K562 (cell line): ENCODE results near the gene FLT1. TPM values are rescaled to one million over a fixed set of nuclear protein-coding genes. Genes with fewer than 3 reads are reported as not detected.

Experiments
- ARID1B ChIP-seq: fragments of 450-650 bp; IDR thresholded peaks from 2 replicates; pipeline ENCODE4 v1.6.1; 2016; ENCODE audit warnings: antibody characterized with exemption, mild to moderate bottlenecking, inconsistent platforms
- BRCA1 ChIP-seq, 2 experiments: fragments of 450-650 bp in 1 of 2; sonication (generic) in 1 of 2; formaldehyde crosslinking in 1 of 2; IDR thresholded peaks; 2 replicates each; pipeline versions ENCODE4 v1.5.0 to v1.6.1; 2017 to 2020; ENCODE audit warnings: mild to moderate bottlenecking in 1 of 2, missing genetic modification reagents in 1 of 2
- DACH1 ChIP-seq: fragments of 450-650 bp; IDR thresholded peaks from 2 replicates; pipeline ENCODE4 v1.6.1; 2018; ENCODE audit not compliant: partially characterized antibody
- ELF1 ChIP-seq: fragments of 200-800 bp; sonication (Bioruptor generic); IDR thresholded peaks from 2 replicates; pipeline ENCODE4 v1.6.1; 2016; ENCODE audit warnings: missing genetic modification characterization, missing compliant biosample characterization
- HDAC1 ChIP-seq, 2 experiments: fragments of 450-650 bp; IDR thresholded peaks; 2 replicates each; pipeline ENCODE4 v1.6.1; 2016 to 2017; ENCODE audit warnings: inconsistent platforms in 1 of 2, mild to moderate bottlenecking in 1 of 2, moderate library complexity in 1 of 2
- NCOR1 ChIP-seq: fragments of 450-650 bp; IDR thresholded peaks from 2 replicates; pipeline ENCODE4 v1.6.1; 2016; ENCODE audit warnings: mild to moderate bottlenecking, moderate library complexity
- NFRKB ChIP-seq: fragments of 450-650 bp; IDR thresholded peaks from 2 replicates; pipeline ENCODE4 v1.6.1; 2016; ENCODE audit warnings: low read depth
- STAT5A ChIP-seq: IDR thresholded peaks from 2 replicates; pipeline ENCODE4 v1.6.1; 2012; ENCODE audit warnings: low read length, inconsistent platforms, borderline replicate concordance
- XRCC3 ChIP-seq: fragments of 450-650 bp; IDR thresholded peaks from 2 replicates; pipeline ENCODE4 v1.6.1; 2017; ENCODE audit warnings: mild to moderate bottlenecking, moderate library complexity
- ZSCAN32 ChIP-seq: fragments of 450-650 bp; formaldehyde crosslinking; IDR thresholded peaks from 2 replicates; pipeline ENCODE4 v1.4.0; 2020; ENCODE audit warnings: mild to moderate bottlenecking, moderate library complexity
- polyA plus RNA-seq, 8 experiments: library from polyadenylated mRNA; depleted of rRNA in 4 of 8; stranded (reverse) in 5 of 8; unstranded in 3 of 8; fragments of >200 nt; fragmentation: Nextera tagmentation in 2 of 8; fragmentation: Illumina TruSeq in 1 of 8; extraction: Ambion mirVana in 2 of 8; extraction: Trizol in 1 of 8; gene quantifications; 2 replicates each; pipeline versions ENCODE4 v1.2.1 to v1.2.3, GENCODE V29; 2011 to 2014; ENCODE audit warnings: inconsistent platforms in 1 of 8, missing spikeins in 1 of 8
- total RNA-seq, 7 experiments: library from RNA; depleted of rRNA in 6 of 7; stranded (reverse); fragments of >200 nt in 6 of 7; fragmentation: Illumina TruSeq in 2 of 7; extraction: Trizol in 2 of 7; gene quantifications; 2 replicates each; pipeline versions ENCODE4 v1.2.1 to v1.2.3, GENCODE V29; 2011 to 2021; ENCODE audit warnings: low replicate concordance in 1 of 7
- TF ChIP-seq, protein P1 (sequence below): fragments of 450-650 bp; IDR thresholded peaks from 2 replicates; pipeline ENCODE4 v1.6.1; 2016; ENCODE audit warnings: mild to moderate bottlenecking, moderate library complexity
- TF ChIP-seq, protein P2 (sequence below), 2 experiments: fragments of 450-650 bp; IDR thresholded peaks; 2 replicates each; pipeline ENCODE4 v1.6.1; 2016
- TF ChIP-seq, protein P3 (sequence below): fragments of 250-450 bp; sonication (Bioruptor Pico); IDR thresholded peaks from 2 replicates; pipeline ENCODE4 v1.4.0; 2020; ENCODE audit warnings: mild to moderate bottlenecking

FLT1 gene
- total and polyA plus RNA-seq, 9 of the 15 experiments (the other 6 are each of a cell fraction or from before 2014, with no cell fraction given): 0.01 to 2.0 (median 0.22) TPM

DNA sequence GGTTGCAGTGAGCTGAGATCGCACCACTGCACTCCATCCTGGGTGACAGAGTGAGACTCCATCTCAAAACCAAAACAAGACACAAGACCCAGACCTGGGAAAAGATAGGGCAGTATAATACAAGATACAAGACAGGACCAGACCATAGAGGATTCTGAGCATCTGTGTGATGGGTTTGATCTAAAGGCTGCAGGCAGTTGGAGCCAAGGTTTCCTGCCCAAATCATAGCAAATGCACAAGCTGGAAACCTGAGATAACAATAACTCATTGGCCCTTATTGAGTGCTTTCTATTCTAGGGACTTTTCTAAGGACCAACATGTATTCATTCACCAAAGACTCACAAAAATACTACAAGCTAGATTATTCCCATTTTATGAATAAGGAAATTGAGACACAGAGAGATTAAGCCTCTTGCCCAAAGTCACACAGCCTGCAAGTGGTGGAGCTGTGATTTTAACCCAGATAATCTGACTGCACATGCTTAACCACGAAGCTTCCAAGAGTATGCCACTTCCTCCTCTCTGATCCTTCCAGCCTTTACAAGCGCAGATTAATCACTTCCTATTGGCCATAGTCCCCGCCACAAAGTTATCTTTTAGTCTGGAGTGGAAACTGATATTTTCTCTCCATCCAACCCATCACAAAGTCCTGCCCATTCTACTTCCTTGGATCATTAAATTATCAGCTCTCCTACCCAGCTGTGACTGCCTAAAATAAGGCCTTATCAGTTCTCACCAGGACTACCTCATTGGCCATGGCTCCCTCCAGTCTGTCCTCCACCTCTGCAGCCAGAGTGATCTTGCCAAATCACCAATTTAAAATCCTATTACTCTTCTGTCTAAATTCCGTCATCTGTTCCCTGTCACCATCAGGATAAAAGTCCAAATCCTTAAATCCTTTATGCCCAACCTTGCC is 147.2 kb downstream of the FLT1 start (continued):
- TF ChIP-seq, protein P1, sequence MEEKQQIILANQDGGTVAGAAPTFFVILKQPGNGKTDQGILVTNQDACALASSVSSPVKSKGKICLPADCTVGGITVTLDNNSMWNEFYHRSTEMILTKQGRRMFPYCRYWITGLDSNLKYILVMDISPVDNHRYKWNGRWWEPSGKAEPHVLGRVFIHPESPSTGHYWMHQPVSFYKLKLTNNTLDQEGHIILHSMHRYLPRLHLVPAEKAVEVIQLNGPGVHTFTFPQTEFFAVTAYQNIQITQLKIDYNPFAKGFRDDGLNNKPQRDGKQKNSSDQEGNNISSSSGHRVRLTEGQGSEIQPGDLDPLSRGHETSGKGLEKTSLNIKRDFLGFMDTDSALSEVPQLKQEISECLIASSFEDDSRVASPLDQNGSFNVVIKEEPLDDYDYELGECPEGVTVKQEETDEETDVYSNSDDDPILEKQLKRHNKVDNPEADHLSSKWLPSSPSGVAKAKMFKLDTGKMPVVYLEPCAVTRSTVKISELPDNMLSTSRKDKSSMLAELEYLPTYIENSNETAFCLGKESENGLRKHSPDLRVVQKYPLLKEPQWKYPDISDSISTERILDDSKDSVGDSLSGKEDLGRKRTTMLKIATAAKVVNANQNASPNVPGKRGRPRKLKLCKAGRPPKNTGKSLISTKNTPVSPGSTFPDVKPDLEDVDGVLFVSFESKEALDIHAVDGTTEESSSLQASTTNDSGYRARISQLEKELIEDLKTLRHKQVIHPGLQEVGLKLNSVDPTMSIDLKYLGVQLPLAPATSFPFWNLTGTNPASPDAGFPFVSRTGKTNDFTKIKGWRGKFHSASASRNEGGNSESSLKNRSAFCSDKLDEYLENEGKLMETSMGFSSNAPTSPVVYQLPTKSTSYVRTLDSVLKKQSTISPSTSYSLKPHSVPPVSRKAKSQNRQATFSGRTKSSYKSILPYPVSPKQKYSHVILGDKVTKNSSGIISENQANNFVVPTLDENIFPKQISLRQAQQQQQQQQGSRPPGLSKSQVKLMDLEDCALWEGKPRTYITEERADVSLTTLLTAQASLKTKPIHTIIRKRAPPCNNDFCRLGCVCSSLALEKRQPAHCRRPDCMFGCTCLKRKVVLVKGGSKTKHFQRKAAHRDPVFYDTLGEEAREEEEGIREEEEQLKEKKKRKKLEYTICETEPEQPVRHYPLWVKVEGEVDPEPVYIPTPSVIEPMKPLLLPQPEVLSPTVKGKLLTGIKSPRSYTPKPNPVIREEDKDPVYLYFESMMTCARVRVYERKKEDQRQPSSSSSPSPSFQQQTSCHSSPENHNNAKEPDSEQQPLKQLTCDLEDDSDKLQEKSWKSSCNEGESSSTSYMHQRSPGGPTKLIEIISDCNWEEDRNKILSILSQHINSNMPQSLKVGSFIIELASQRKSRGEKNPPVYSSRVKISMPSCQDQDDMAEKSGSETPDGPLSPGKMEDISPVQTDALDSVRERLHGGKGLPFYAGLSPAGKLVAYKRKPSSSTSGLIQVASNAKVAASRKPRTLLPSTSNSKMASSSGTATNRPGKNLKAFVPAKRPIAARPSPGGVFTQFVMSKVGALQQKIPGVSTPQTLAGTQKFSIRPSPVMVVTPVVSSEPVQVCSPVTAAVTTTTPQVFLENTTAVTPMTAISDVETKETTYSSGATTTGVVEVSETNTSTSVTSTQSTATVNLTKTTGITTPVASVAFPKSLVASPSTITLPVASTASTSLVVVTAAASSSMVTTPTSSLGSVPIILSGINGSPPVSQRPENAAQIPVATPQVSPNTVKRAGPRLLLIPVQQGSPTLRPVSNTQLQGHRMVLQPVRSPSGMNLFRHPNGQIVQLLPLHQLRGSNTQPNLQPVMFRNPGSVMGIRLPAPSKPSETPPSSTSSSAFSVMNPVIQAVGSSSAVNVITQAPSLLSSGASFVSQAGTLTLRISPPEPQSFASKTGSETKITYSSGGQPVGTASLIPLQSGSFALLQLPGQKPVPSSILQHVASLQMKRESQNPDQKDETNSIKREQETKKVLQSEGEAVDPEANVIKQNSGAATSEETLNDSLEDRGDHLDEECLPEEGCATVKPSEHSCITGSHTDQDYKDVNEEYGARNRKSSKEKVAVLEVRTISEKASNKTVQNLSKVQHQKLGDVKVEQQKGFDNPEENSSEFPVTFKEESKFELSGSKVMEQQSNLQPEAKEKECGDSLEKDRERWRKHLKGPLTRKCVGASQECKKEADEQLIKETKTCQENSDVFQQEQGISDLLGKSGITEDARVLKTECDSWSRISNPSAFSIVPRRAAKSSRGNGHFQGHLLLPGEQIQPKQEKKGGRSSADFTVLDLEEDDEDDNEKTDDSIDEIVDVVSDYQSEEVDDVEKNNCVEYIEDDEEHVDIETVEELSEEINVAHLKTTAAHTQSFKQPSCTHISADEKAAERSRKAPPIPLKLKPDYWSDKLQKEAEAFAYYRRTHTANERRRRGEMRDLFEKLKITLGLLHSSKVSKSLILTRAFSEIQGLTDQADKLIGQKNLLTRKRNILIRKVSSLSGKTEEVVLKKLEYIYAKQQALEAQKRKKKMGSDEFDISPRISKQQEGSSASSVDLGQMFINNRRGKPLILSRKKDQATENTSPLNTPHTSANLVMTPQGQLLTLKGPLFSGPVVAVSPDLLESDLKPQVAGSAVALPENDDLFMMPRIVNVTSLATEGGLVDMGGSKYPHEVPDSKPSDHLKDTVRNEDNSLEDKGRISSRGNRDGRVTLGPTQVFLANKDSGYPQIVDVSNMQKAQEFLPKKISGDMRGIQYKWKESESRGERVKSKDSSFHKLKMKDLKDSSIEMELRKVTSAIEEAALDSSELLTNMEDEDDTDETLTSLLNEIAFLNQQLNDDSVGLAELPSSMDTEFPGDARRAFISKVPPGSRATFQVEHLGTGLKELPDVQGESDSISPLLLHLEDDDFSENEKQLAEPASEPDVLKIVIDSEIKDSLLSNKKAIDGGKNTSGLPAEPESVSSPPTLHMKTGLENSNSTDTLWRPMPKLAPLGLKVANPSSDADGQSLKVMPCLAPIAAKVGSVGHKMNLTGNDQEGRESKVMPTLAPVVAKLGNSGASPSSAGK: peak; percentile 57; the same call in 1 of the 2 replicates
- TF ChIP-seq DACH1: peak; percentile 28
- TF ChIP-seq NCOR1: peak; percentile 82
- 0 out of 2 replicates have a peak, but pooled peaks have one; percentile 22 for TF ChIP-seq STAT5A
- no peak for TF ChIP-seq ZSCAN32 (CRISPR knock-in tag)
- TF ChIP-seq ARID1B: peak; percentile 68
- TF ChIP-seq HDAC1 (IDR thresholded peaks at IDR 0.05): peak in 1 of 2 experiments; percentile 77; a peak in 1 of 4 replicates
- TF ChIP-seq XRCC3: no peak
- TF ChIP-seq NFRKB: no peak
- TF ChIP-seq, protein P2, sequence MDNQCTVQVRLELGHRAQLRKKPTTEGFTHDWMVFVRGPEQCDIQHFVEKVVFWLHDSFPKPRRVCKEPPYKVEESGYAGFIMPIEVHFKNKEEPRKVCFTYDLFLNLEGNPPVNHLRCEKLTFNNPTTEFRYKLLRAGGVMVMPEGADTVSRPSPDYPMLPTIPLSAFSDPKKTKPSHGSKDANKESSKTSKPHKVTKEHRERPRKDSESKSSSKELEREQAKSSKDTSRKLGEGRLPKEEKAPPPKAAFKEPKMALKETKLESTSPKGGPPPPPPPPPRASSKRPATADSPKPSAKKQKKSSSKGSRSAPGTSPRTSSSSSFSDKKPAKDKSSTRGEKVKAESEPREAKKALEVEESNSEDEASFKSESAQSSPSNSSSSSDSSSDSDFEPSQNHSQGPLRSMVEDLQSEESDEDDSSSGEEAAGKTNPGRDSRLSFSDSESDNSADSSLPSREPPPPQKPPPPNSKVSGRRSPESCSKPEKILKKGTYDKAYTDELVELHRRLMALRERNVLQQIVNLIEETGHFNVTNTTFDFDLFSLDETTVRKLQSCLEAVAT (IDR thresholded peaks at IDR 0.05): no peak
- TF ChIP-seq, protein P3, sequence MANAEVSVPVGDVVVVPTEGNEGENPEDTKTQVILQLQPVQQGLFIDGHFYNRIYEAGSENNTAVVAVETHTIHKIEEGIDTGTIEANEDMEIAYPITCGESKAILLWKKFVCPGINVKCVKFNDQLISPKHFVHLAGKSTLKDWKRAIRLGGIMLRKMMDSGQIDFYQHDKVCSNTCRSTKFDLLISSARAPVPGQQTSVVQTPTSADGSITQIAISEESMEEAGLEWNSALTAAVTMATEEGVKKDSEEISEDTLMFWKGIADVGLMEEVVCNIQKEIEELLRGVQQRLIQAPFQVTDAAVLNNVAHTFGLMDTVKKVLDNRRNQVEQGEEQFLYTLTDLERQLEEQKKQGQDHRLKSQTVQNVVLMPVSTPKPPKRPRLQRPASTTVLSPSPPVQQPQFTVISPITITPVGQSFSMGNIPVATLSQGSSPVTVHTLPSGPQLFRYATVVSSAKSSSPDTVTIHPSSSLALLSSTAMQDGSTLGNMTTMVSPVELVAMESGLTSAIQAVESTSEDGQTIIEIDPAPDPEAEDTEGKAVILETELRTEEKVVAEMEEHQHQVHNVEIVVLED (CRISPR knock-in tag): no peak
- no peak for TF ChIP-seq BRCA1 (IDR thresholded peaks at IDR 0.05)
- no peak for TF ChIP-seq BRCA1 (CRISPR knock-in tag; IDR thresholded peaks at IDR 0.05)
- 0 out of 2 replicates have a peak, but pooled peaks have one; percentile 19 for TF ChIP-seq ELF1 (tag)
